Rectal smooth muscle tissue (tissue), 1 donor: ENCODE data around the gene LCN12.

ENCODE experiments used
- H3K27ac ChIP-seq: one replicate; pipeline ENCODE4 v1.7.0; 2013; ENCODE audit warnings: low read depth, low read length, inconsistent platforms
- H3K27me3 ChIP-seq: one replicate; pipeline ENCODE4 v1.7.0; 2013; ENCODE audit warnings: low read length; ENCODE audit not compliant: control insufficient read depth, insufficient read depth
- H3K36me3 ChIP-seq: one replicate; pipeline ENCODE4 v1.7.0; 2013; ENCODE audit warnings: low read length; ENCODE audit not compliant: control insufficient read depth, insufficient read depth
- H3K4me1 ChIP-seq: one replicate; pipeline ENCODE4 v1.7.0; 2013; ENCODE audit warnings: low read length; ENCODE audit not compliant: control insufficient read depth, insufficient read depth
- H3K4me3 ChIP-seq: one replicate; pipeline ENCODE4 v1.7.0; 2013; ENCODE audit warnings: low read length
- H3K9ac ChIP-seq: one replicate; pipeline ENCODE4 v1.7.0; 2013; ENCODE audit warnings: low read length

The LCN12 gene

GRCh38 chr9:136968333-136969127 lies 16.5 kb downstream of the LCN12 start:
- Histone ChIP-seq H3K36me3 (no peaks in the 10 kb centered on the region), H3K27ac (no peak overlapping the region), H3K4me3 (no peak overlapping the region), H3K4me1 (no peaks in the 10 kb centered on the region), H3K27me3 (no peaks in the 10 kb centered on the region), H3K9ac (no peak overlapping the region)

- H3K9ac ChIP-seq: no peak overlapping the region
- no peak overlapping the region for H3K27ac ChIP-seq
- no peaks in the 10 kb centered on the region for H3K27me3 ChIP-seq
- no peaks in the 10 kb centered on the region for H3K4me1 ChIP-seq
- no peaks in the 10 kb centered on the region for H3K36me3 ChIP-seq
- H3K4me3 ChIP-seq: no peak overlapping the region
Observed at GRCh38 chr9:136969150-136969549, 17.1 kb downstream of the LCN12 start.

- H3K4me1 ChIP-seq: no peaks in the 10 kb centered on the region
Observed at GRCh38 chr9:136969774-136970173, 17.7 kb downstream of the LCN12 start.

GRCh38 chr9:136970361-136970760 lies 18.3 kb downstream of the LCN12 start:
- H3K4me3 ChIP-seq: no peak overlapping the region
- no peak overlapping the region for H3K9ac ChIP-seq
- no peak overlapping the region for H3K27ac ChIP-seq
- no peaks in the 10 kb centered on the region for H3K36me3 ChIP-seq
- no peaks in the 10 kb centered on the region for H3K4me1 ChIP-seq
- no peaks in the 10 kb centered on the region for H3K27me3 ChIP-seq

More at GRCh38 chr9:136969774-136970173, 17.7 kb downstream of the LCN12 start:
- no peaks in the 10 kb centered on the region for H3K36me3 ChIP-seq
- H3K27me3 ChIP-seq: no peaks in the 10 kb centered on the region
- no peak overlapping the region for H3K4me3 ChIP-seq
- no peak overlapping the region for H3K27ac ChIP-seq
- no peak overlapping the region for H3K9ac ChIP-seq

- no peaks in the 10 kb centered on the region for H3K27me3 ChIP-seq
- no peak overlapping the region for H3K4me3 ChIP-seq
- H3K27ac ChIP-seq: no peak overlapping the region
- no peak overlapping the region for H3K9ac ChIP-seq
- H3K36me3 ChIP-seq: no peaks in the 10 kb centered on the region
- no peaks in the 10 kb centered on the region for H3K4me1 ChIP-seq
Observed at GRCh38 chr9:136971746-136972145, 19.7 kb downstream of the LCN12 start.

DNA sequence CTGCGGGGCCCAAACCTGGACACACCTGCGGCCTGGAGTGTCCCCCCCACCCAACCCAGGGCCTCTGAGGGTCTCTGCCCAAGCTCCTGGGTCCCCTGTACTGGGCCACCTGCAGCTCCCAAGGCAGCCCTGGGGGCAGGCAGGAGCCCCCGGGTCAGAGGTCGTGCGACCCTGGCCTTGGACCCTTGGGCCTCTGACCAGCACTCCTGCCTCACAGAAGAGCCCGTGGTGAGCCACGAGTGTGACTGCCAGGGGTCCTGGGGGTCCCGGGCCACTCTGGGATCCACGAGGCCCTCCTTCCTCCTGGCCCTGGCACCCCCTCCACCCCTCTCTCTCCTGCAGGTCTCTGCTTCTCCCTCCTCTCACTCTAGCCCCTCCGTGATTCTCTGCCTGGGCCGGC lies 20.3 kb downstream of the LCN12 start:
- Histone ChIP-seq H3K4me3 (no peak overlapping the region), H3K36me3 (no peaks in the 10 kb centered on the region), H3K9ac (no peak overlapping the region), H3K27me3 (no peaks in the 10 kb centered on the region), H3K4me1 (no peaks in the 10 kb centered on the region), H3K27ac (no peak overlapping the region)

GRCh38 chr9:136972743-136973142 lies 20.7 kb downstream of the LCN12 start:
- H3K27me3 ChIP-seq: no peaks in the 10 kb centered on the region
- H3K4me1 ChIP-seq: no peaks in the 10 kb centered on the region
- no peak overlapping the region for H3K9ac ChIP-seq
- no peak overlapping the region for H3K27ac ChIP-seq
- H3K4me3 ChIP-seq: no peak overlapping the region
- H3K36me3 ChIP-seq: no peaks in the 10 kb centered on the region

GRCh38 chr9:136973618-136974617 lies 21.8 kb downstream of the LCN12 start:
- H3K27me3 ChIP-seq: no peaks in the 10 kb centered on the region
- no peaks in the 10 kb centered on the region for H3K36me3 ChIP-seq
- H3K4me1 ChIP-seq: no peaks in the 10 kb centered on the region
- no peak overlapping the region for H3K4me3 ChIP-seq
- no peak overlapping the region for H3K9ac ChIP-seq
- no peak overlapping the region for H3K27ac ChIP-seq

- Histone ChIP-seq H3K27ac (no peak overlapping the region), H3K4me1 (no peaks in the 10 kb centered on the region), H3K4me3 (no peak overlapping the region), H3K27me3 (no peaks in the 10 kb centered on the region), H3K9ac (no peak overlapping the region), H3K36me3 (no peaks in the 10 kb centered on the region)
Observed at GRCh38 chr9:136974817-136975535, 22.9 kb downstream of the LCN12 start.

GRCh38 chr9:136975644-136976043 lies 23.6 kb downstream of the LCN12 start:
- no peaks in the 10 kb centered on the region for H3K4me1 ChIP-seq
- H3K27me3 ChIP-seq: no peaks in the 10 kb centered on the region
- no peaks in the 10 kb centered on the region for H3K36me3 ChIP-seq
- H3K4me3 ChIP-seq: no peak overlapping the region
- no peak overlapping the region for H3K27ac ChIP-seq
- H3K9ac ChIP-seq: no peak overlapping the region

GRCh38 chr9:136977223-136977622 lies 25.1 kb downstream of the LCN12 start, which contains the start of gene PTGDS:
PTGDS (plus strand) TSS chr9:136977504; CDS start chr9:136977579, 75 bp downstream.
- Histone ChIP-seq H3K36me3 (no peaks in the 10 kb centered on the region), H3K9ac (no peak within 1 kb of the TSS), H3K27me3 (peaks cover 2% of the 10 kb centered on the region), H3K27ac (no peak within 1 kb of the TSS), H3K4me1 (no peaks in the 10 kb centered on the region), H3K4me3 (peak within 1 kb of the TSS; percentile 51)

DNA sequence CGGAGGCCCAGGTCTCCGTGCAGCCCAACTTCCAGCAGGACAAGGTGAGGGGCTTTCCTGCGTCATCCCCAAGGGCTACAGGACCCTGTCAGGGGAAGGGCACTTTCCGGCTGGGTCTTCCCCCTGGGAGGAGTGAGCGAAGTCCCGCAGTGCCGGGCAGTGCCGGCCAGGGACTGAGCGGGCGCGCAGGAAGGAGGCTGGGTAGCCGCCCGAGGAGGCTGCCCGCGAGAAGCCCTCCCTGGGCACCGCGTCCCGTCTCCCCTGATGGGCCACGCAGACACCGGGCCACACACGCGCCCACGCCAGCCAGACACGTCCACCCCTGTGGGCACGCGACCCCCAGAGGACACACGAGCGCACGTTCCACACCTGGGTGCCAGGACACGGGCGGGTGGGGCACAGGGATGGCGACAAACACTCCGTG lies 25.6 kb downstream of the LCN12 start:
- Histone ChIP-seq H3K9ac (no peak overlapping the region), H3K36me3 (no peaks in the 10 kb centered on the region), H3K4me1 (no peaks in the 10 kb centered on the region), H3K27ac (no peak overlapping the region), H3K27me3 (peaks cover 3% of the 10 kb centered on the region), H3K4me3 (peak overlapping the region; percentile 51)
